Astrocyte (in vitro differentiated cells and primary cell): ENCODE measurements around the gene CAMK2D. TPM values are rescaled to one million over a fixed set of nuclear protein-coding genes. Genes with fewer than 3 reads are reported as not detected.

ENCODE experiments used
- DNase-seq: peaks from one replicate; pipeline ENCODE4 v3.0.0-alpha.2; 2010; ENCODE audit warnings: low read depth
- FAIRE-seq: peaks from 2 replicates; lab custom pipeline; 2011; peaks lifted over from hg19 to GRCh38; lab: Jason Lieb, UNC
- H2AFZ ChIP-seq: 2 replicates; pipeline ENCODE4 v1.6.0; 2012; ENCODE audit warnings: low read depth, low read length, inconsistent platforms
- H3K27ac ChIP-seq: 2 replicates; pipeline ENCODE4 v1.5.1; 2011; ENCODE audit warnings: low read depth, low read length, inconsistent platforms
- H3K27me3 ChIP-seq: 2 replicates; pipeline ENCODE4 v1.6.0; 2011; ENCODE audit warnings: low read length, inconsistent platforms; ENCODE audit not compliant: insufficient read depth
- H3K36me3 ChIP-seq: 2 replicates; pipeline ENCODE4 v1.5.1; 2011; ENCODE audit warnings: low read length, inconsistent platforms; ENCODE audit not compliant: insufficient read depth
- H3K4me1 ChIP-seq: 2 replicates; pipeline ENCODE4 v1.5.1; 2011; ENCODE audit warnings: low read length, inconsistent platforms; ENCODE audit not compliant: insufficient read depth
- H3K4me2 ChIP-seq: 2 replicates; pipeline ENCODE4 v1.6.0; 2012; ENCODE audit warnings: low read length, inconsistent platforms
- H3K4me3 ChIP-seq: 2 replicates; pipeline ENCODE4 v1.5.1; 2011; ENCODE audit warnings: low read depth, mild to moderate bottlenecking, low read length, inconsistent platforms; ENCODE audit not compliant: insufficient read depth
- H3K79me2 ChIP-seq: 2 replicates; pipeline ENCODE4 v1.6.0; 2012; ENCODE audit warnings: mild to moderate bottlenecking, low read length, inconsistent platforms; ENCODE audit not compliant: insufficient read depth
- H3K9ac ChIP-seq: 2 replicates; pipeline ENCODE4 v1.6.0; 2012; ENCODE audit warnings: mild to moderate bottlenecking, low read length, inconsistent platforms
- H3K9me3 ChIP-seq: 2 replicates; pipeline ENCODE4 v1.5.1; 2012; ENCODE audit warnings: low read depth, mild to moderate bottlenecking, low read length, inconsistent platforms; ENCODE audit not compliant: insufficient read depth
- H4K20me1 ChIP-seq: 2 replicates; pipeline ENCODE4 v1.6.0; 2012; ENCODE audit warnings: low read length, inconsistent platforms; ENCODE audit not compliant: insufficient read depth
- H3K27ac Mint-ChIP-seq: one replicate; pipeline ENCODE4 v1.8.0; 2021; ENCODE audit warnings: mild to moderate bottlenecking, mixed read lengths; ENCODE audit not compliant: unreplicated experiment
- H3K27me3 Mint-ChIP-seq: one replicate; pipeline ENCODE4 v1.8.0; 2021; ENCODE audit warnings: low read depth, mixed read lengths; ENCODE audit not compliant: unreplicated experiment
- H3K36me3 Mint-ChIP-seq: one replicate; pipeline ENCODE4 v1.8.0; 2021; ENCODE audit warnings: low read depth, mixed read lengths; ENCODE audit not compliant: unreplicated experiment
- H3K4me1 Mint-ChIP-seq: one replicate; pipeline ENCODE4 v1.8.0; 2021; ENCODE audit warnings: low read depth, mixed read lengths; ENCODE audit not compliant: unreplicated experiment
- H3K4me3 Mint-ChIP-seq: one replicate; pipeline ENCODE4 v1.8.0; 2021; ENCODE audit warnings: mild to moderate bottlenecking, moderate library complexity, mixed read lengths; ENCODE audit not compliant: unreplicated experiment
- H3K9me3 Mint-ChIP-seq: one replicate; pipeline ENCODE4 v1.8.0; 2021; ENCODE audit warnings: mild to moderate bottlenecking, mixed read lengths; ENCODE audit not compliant: unreplicated experiment
- EZH2 ChIP-seq: IDR thresholded peaks from 2 replicates; pipeline ENCODE4 v1.6.1; 2012; ENCODE audit warnings: mild to moderate bottlenecking, low read length, inconsistent platforms; ENCODE audit not compliant: insufficient read depth
- total RNA-seq: library from RNA; stranded (reverse); gene quantifications from 2 replicates; pipeline ENCODE4 v1.2.1, GENCODE V29; 2021
- TF ChIP-seq, protein P1 (sequence below): IDR thresholded peaks from 2 replicates; pipeline ENCODE4 v1.5.1; 2011; ENCODE audit warnings: low read depth, mild to moderate bottlenecking, inconsistent platforms, low read length, moderate library complexity; ENCODE audit not compliant: insufficient read depth

The CAMK2D gene
- total RNA-seq, 1 donor from 2014 or later: 80.8 TPM

- Histone ChIP-seq H3K79me2 (no peaks in the 10 kb centered on the region), H3K4me2 (no peak overlapping the region), H3K4me3 (no peak overlapping the region), H3K9me3 (no peaks in the 10 kb centered on the region), H3K27me3 (no peaks in the 10 kb centered on the region), H4K20me1 (no peaks in the 10 kb centered on the region), H3K4me1 (no peaks in the 10 kb centered on the region), H3K9ac (no peak overlapping the region), H3K27ac (no peak overlapping the region), H2AFZ (no peak overlapping the region), H3K36me3 (no peaks in the 10 kb centered on the region)
- H3K27me3 Mint-ChIP-seq: peaks cover 2% of the 10 kb centered on the region
- H3K4me1 Mint-ChIP-seq: peaks cover 11% of the 10 kb centered on the region
- H3K27ac Mint-ChIP-seq: no peak overlapping the region
- H3K9me3 Mint-ChIP-seq: no peaks in the 10 kb centered on the region
- no peak for FAIRE-seq
- DNase-seq: peak; percentile 39
- no peaks in the 10 kb centered on the region for H3K36me3 Mint-ChIP-seq
- no peak for TF ChIP-seq EZH2
- H3K4me3 Mint-ChIP-seq: no peak overlapping the region
Measured at GRCh38 chr4:113409181-113409580, 352.4 kb downstream of the CAMK2D start.

GRCh38 chr4:113407409-113407808 is 354.1 kb downstream of the CAMK2D start:
- Histone ChIP-seq H3K4me1 (no peaks in the 10 kb centered on the region), H3K36me3 (no peaks in the 10 kb centered on the region), H3K9ac (no peak overlapping the region), H3K4me3 (no peak overlapping the region), H3K4me2 (no peak overlapping the region), H3K27me3 (no peaks in the 10 kb centered on the region), H3K9me3 (no peaks in the 10 kb centered on the region), H4K20me1 (no peaks in the 10 kb centered on the region), H2AFZ (no peak overlapping the region), H3K79me2 (no peaks in the 10 kb centered on the region), H3K27ac (no peak overlapping the region)
- DNase-seq (no peak), FAIRE-seq (no peak)
- H3K9me3 Mint-ChIP-seq: no peaks in the 10 kb centered on the region
- peaks cover 11% of the 10 kb centered on the region for H3K4me1 Mint-ChIP-seq
- no peak overlapping the region for H3K27ac Mint-ChIP-seq
- H3K36me3 Mint-ChIP-seq: no peaks in the 10 kb centered on the region
- H3K4me3 Mint-ChIP-seq: no peak overlapping the region
- no peak for TF ChIP-seq EZH2
- TF ChIP-seq, protein P1, sequence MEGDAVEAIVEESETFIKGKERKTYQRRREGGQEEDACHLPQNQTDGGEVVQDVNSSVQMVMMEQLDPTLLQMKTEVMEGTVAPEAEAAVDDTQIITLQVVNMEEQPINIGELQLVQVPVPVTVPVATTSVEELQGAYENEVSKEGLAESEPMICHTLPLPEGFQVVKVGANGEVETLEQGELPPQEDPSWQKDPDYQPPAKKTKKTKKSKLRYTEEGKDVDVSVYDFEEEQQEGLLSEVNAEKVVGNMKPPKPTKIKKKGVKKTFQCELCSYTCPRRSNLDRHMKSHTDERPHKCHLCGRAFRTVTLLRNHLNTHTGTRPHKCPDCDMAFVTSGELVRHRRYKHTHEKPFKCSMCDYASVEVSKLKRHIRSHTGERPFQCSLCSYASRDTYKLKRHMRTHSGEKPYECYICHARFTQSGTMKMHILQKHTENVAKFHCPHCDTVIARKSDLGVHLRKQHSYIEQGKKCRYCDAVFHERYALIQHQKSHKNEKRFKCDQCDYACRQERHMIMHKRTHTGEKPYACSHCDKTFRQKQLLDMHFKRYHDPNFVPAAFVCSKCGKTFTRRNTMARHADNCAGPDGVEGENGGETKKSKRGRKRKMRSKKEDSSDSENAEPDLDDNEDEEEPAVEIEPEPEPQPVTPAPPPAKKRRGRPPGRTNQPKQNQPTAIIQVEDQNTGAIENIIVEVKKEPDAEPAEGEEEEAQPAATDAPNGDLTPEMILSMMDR: no peak
- no peaks in the 10 kb centered on the region for H3K27me3 Mint-ChIP-seq

DNA sequence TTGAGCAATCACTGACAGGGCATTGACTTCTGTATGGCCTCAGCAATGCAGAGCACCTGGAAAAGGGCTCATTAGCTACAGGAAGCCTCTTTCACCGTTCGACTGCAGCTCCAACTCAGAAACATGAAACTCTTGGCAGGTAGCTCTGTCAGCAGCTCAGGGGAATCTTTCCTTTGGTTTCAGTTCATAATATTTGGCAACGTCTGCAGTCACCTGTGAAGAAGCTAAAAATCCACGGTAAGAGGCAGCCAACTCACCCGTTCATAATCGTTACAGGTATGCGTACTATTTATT is 354.9 kb downstream of the CAMK2D start:
- Histone ChIP-seq H2AFZ (no peak overlapping the region), H3K4me2 (no peak overlapping the region), H3K9ac (no peak overlapping the region), H3K79me2 (no peaks in the 10 kb centered on the region), H3K4me3 (no peak overlapping the region), H3K9me3 (no peaks in the 10 kb centered on the region), H3K27me3 (no peaks in the 10 kb centered on the region), H3K36me3 (no peaks in the 10 kb centered on the region), H4K20me1 (no peaks in the 10 kb centered on the region), H3K27ac (no peak overlapping the region), H3K4me1 (no peaks in the 10 kb centered on the region)
- no peak overlapping the region for H3K4me3 Mint-ChIP-seq
- no peaks in the 10 kb centered on the region for H3K9me3 Mint-ChIP-seq
- peaks cover 6% of the 10 kb centered on the region for H3K4me1 Mint-ChIP-seq
- no peaks in the 10 kb centered on the region for H3K36me3 Mint-ChIP-seq
- no peak overlapping the region for H3K27ac Mint-ChIP-seq
- FAIRE-seq: no peak
- no peak for DNase-seq
- TF ChIP-seq, protein P1: no peak
- TF ChIP-seq EZH2: no peak
- H3K27me3 Mint-ChIP-seq: no peaks in the 10 kb centered on the region
